ENCODE data around the gene ANKHD1. TPM values are rescaled to one million over a fixed set of nuclear protein-coding genes. Genes with fewer than 3 reads are reported as not detected.

The ANKHD1 gene
- total and polyA plus RNA-seq, 9 of the 15 experiments (the other 6 are each of a cell fraction or from before 2014, with no cell fraction given): 38.9 to 138 (median 78.7) TPM

GRCh38 chr5:140398379-140398811, 3.2 kb upstream of the ANKHD1 start:
- no peak overlapping the region for H3K4me2 ChIP-seq (ENCODE audit: insufficient read depth, low read length)
- in situ Hi-C loops (cut with MboI) (no loop called here), intact Hi-C loops (cut with micrococcal nuclease) (no loop called here)
- DNase-seq (ENCODE audit: extremely low read depth in 1 of 4, low spot score in 3 of 4) (no peak), FAIRE-seq (no peak), ATAC-seq (no peak)
- H3K4me1 ChIP-seq (replicated peaks in 1 of 2; ENCODE audit: control insufficient read depth in 2 of 2, insufficient read depth in 2 of 2, low read length in 2 of 2): peaks cover 6 to 13% of the 10 kb centered on the region in 2 experiments; a peak in 4 of 5 replicates
- H3K9me1 ChIP-seq (ENCODE audit: control insufficient read depth, insufficient read depth, low read length): no peaks in the 10 kb centered on the region
- ChIA-PET POLR2A (interaction anchor here (0.5 to 1.0 kb wide), 2 partner anchors 10 to 761 kb away, joined by 3 read pairs; no protein-coding TSS in a partner anchor), CTCF (ENCODE audit: low intra/inter-chr PET ratio) (no interaction called here)
- no peaks in the 10 kb centered on the region for H3K27me3 ChIP-seq (ENCODE audit: control insufficient read depth in 2 of 2, insufficient read depth in 2 of 2, low read length in 2 of 2)
- TF ChIP-seq CEBPG (CRISPR knock-in tag; IDR thresholded peaks at IDR 0.05): 0 out of 2 replicates have a peak, but pooled peaks have one; percentile 7
- TF ChIP-seq CEBPG (tag; conservative IDR thresholded peaks at IDR 0.05 in 1 of 2, IDR thresholded peaks at IDR 0.05 in 1 of 2): peak; percentile 72 to 82
- no peak for TF ChIP-seq OTX1 (CRISPR knock-in tag; IDR thresholded peaks at IDR 0.05)
- no peak for TF ChIP-seq RBM34 (IDR thresholded peaks at IDR 0.05; ENCODE audit: borderline replicate concordance, insufficient read depth, low read length)
- TF ChIP-seq ZC3H8 (IDR thresholded peaks at IDR 0.05): no peak
- TF ChIP-seq ZC3H11A (IDR thresholded peaks at IDR 0.05; ENCODE audit: low read depth, low read length): no peak
- no peak for TF ChIP-seq NR2F6 (CRISPR knock-in tag; IDR thresholded peaks at IDR 0.05)
- no peak for TF ChIP-seq RBM39 (optimal IDR thresholded peaks at IDR 0.05; ENCODE audit: low read depth, low read length)
- no peak for TF ChIP-seq EP400 (IDR thresholded peaks at IDR 0.05)
- no peak for TF ChIP-seq ZNF143 (CRISPR knock-in tag; IDR thresholded peaks at IDR 0.05)
- no peak for TF ChIP-seq NUFIP1 (IDR thresholded peaks at IDR 0.05; ENCODE audit: partially characterized antibody)
- TF ChIP-seq CEBPB (tag; IDR thresholded peaks at IDR 0.05): peak; percentile 89
- TF ChIP-seq HMBOX1 (IDR thresholded peaks at IDR 0.05): 0 out of 2 replicates have a peak, but pooled peaks have one; percentile 32
- no peak overlapping the region; a peak in 1 of 4 replicates for H3K9ac ChIP-seq (ENCODE audit: insufficient read depth in 1 of 2, low read depth in 2 of 2, low read length in 2 of 2)
- no peak overlapping the region for H3K4me3 ChIP-seq
- no TSS peak for BruUV-seq (replicated peaks)
- no peak overlapping the region for H2AFZ ChIP-seq (ENCODE audit: low read depth, low read length)
- H3K36me3 ChIP-seq (ENCODE audit: control insufficient read depth, insufficient read depth, low read length): no peaks in the 10 kb centered on the region
- peaks cover 48% of the 10 kb centered on the region for H3K79me2 ChIP-seq (ENCODE audit: control insufficient read depth, insufficient read depth, low read length)
- no peak overlapping the region for H3K27ac ChIP-seq (ENCODE audit: extremely low read depth, low read depth, low read length)
- H4K20me1 ChIP-seq (replicated peaks; ENCODE audit: control insufficient read depth, insufficient read depth, low read length): peaks cover 16% of the 10 kb centered on the region
- H3K9me3 ChIP-seq (replicated peaks; ENCODE audit: control insufficient read depth, insufficient read depth, low read depth, low read length): no peaks in the 10 kb centered on the region
